DND-41 (cell line): ENCODE results near the gene TRIP10.

Source experiments
- ATAC-seq: fragments of 200-7000 bp; cut with Tn5 transposase; 3 replicates; pipeline ENCODE4 v1.9.1; 2021; ENCODE audit warnings: low read depth; ENCODE audit not compliant: insufficient read depth
- DNase-seq: peaks from one replicate; pipeline ENCODE4 v3.0.0-alpha.2; 2020
- H2AFZ ChIP-seq: 2 replicates; pipeline ENCODE4 v1.6.0; 2012; ENCODE audit warnings: low read depth, low read length
- H3K27ac ChIP-seq: 2 replicates; pipeline ENCODE4 v1.5.1; 2012; ENCODE audit warnings: low read length, inconsistent platforms
- H3K27me3 ChIP-seq: fragments of 200-600 bp; sonication (generic); 2 replicates; pipeline ENCODE4 v1.6.0; 2012; ENCODE audit warnings: low read length, mild to moderate bottlenecking, inconsistent platforms; ENCODE audit not compliant: insufficient read depth, poor library complexity
- H3K36me3 ChIP-seq: 2 replicates; pipeline ENCODE4 v1.5.1; 2012; ENCODE audit warnings: low read length, inconsistent platforms; ENCODE audit not compliant: insufficient read depth
- H3K4me1 ChIP-seq: 2 replicates; pipeline ENCODE4 v1.5.1; 2012; ENCODE audit warnings: mild to moderate bottlenecking, low read length; ENCODE audit not compliant: insufficient read depth
- H3K4me2 ChIP-seq: 2 replicates; pipeline ENCODE4 v1.6.0; 2012; ENCODE audit warnings: mild to moderate bottlenecking, moderate library complexity, low read length, inconsistent platforms; ENCODE audit not compliant: insufficient read depth
- H3K4me3 ChIP-seq, 2 experiments: fragments of 200-600 bp in 1 of 2; shearing (Covaris generic) in 1 of 2; 2 replicates each; pipeline ENCODE4 v1.5.1; 2012 to 2016; ENCODE audit warnings: inconsistent platforms in 2 of 2, low read length in 2 of 2, mild to moderate bottlenecking in 2 of 2, low read depth in 1 of 2, moderate library complexity in 1 of 2
- H3K79me2 ChIP-seq: 2 replicates; pipeline ENCODE4 v1.6.0; 2012; ENCODE audit warnings: low read length, inconsistent platforms; ENCODE audit not compliant: insufficient read depth
- H3K9ac ChIP-seq: 2 replicates; pipeline ENCODE4 v1.6.0; 2012; ENCODE audit warnings: low read depth, mild to moderate bottlenecking, inconsistent platforms, low read length, moderate library complexity
- H3K9me3 ChIP-seq: 2 replicates; pipeline ENCODE4 v1.5.1; 2012; ENCODE audit warnings: low read length, moderate library complexity, mild to moderate bottlenecking, inconsistent platforms; ENCODE audit not compliant: insufficient read depth, severe bottlenecking
- H4K20me1 ChIP-seq: 2 replicates; pipeline ENCODE4 v1.6.0; 2012; ENCODE audit warnings: low read length; ENCODE audit not compliant: insufficient read depth
- CTCF ChIP-seq: IDR thresholded peaks from 2 replicates; pipeline ENCODE4 v1.5.1; 2012; ENCODE audit warnings: borderline replicate concordance, low read length, moderate library complexity, mild to moderate bottlenecking; ENCODE audit not compliant: poor library complexity, severe bottlenecking; ENCODE audit errors: extremely low read depth
- EZH2 ChIP-seq: IDR thresholded peaks from 3 replicates; pipeline ENCODE4 v1.6.1; 2012; ENCODE audit warnings: borderline replicate concordance, low read depth, mild to moderate bottlenecking, moderate library complexity, low read length, inconsistent platforms; ENCODE audit not compliant: severe bottlenecking

TRIP10 gene

GRCh38 chr19:6721138-6721474, 18.4 kb upstream of the TRIP10 start:
- ATAC-seq, result no peak
- Histone ChIP-seq H3K4me2 (no peak overlapping the region), H3K9me3 (no peaks in the 10 kb centered on the region), H3K9ac (no peak overlapping the region), H3K27me3 (no peaks in the 10 kb centered on the region), H4K20me1 (peaks cover 2% of the 10 kb centered on the region; the same call in 1 of the 2 replicates), H3K79me2 (no peaks in the 10 kb centered on the region), H3K4me3 (no peak overlapping the region), H2AFZ (no peak overlapping the region), H3K4me1 (no peaks in the 10 kb centered on the region), H3K36me3 (no peaks in the 10 kb centered on the region), H3K27ac (no peak overlapping the region)
- DNase-seq, result no peak
- TF ChIP-seq EZH2 (no peak), CTCF (no peak)

- Histone ChIP-seq H4K20me1 (peaks cover 2% of the 10 kb centered on the region; the same call in 1 of the 2 replicates), H3K4me1 (no peaks in the 10 kb centered on the region), H3K4me3 (no peak overlapping the region), H3K9ac (no peak overlapping the region), H3K4me2 (no peak overlapping the region), H3K79me2 (no peaks in the 10 kb centered on the region), H3K36me3 (no peaks in the 10 kb centered on the region), H3K27me3 (no peaks in the 10 kb centered on the region), H3K9me3 (no peaks in the 10 kb centered on the region), H3K27ac (no peak overlapping the region), H2AFZ (no peak overlapping the region)
- no peak for TF ChIP-seq CTCF
- no peak for TF ChIP-seq EZH2
- ATAC-seq (no peak), DNase-seq (no peak)
Observed at GRCh38 chr19:6721773-6722172, 17.7 kb upstream of the TRIP10 start.

GRCh38 chr19:6723108-6723618, 16.3 kb upstream of the TRIP10 start:
- no peaks in the 10 kb centered on the region for H3K4me1 ChIP-seq
- no peak for DNase-seq
- no peaks in the 10 kb centered on the region for H3K79me2 ChIP-seq
- no peak overlapping the region for H3K9ac ChIP-seq
- H3K9me3 ChIP-seq, result no peaks in the 10 kb centered on the region
- H3K36me3 ChIP-seq, result no peaks in the 10 kb centered on the region
- no peaks in the 10 kb centered on the region for H3K27me3 ChIP-seq
- no peak overlapping the region for H3K4me3 ChIP-seq
- H3K27ac ChIP-seq, result no peak overlapping the region
- peaks cover 2% of the 10 kb centered on the region; the same call in 1 of the 2 replicates for H4K20me1 ChIP-seq
- ATAC-seq, result no peak
- no peak for TF ChIP-seq CTCF
- TF ChIP-seq EZH2, result no peak
- no peak overlapping the region for H3K4me2 ChIP-seq
- no peak overlapping the region for H2AFZ ChIP-seq

DNA sequence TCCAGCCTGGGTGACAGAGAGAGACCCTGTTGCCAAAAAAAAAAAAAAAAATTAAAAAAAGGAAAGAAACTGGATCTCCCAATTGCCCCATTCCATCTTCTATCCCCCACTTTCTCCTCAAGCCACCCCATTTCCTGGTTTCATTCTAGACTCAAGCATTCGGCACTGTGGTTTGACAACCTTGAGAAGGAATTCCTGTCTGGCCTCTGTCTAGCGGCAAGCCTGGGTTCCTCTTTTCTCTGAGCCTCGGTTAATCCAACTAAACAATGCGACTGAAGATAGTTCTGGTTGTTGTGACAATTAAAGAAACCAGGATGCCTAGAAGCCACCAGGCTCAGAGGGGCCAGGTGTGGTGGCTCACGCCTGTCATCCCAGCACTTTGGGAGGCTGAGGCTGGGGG, 15.7 kb upstream of the TRIP10 start:
- TF ChIP-seq CTCF, result no peak
- no peak for TF ChIP-seq EZH2
- ATAC-seq, result no peak
- Histone ChIP-seq H3K36me3 (no peaks in the 10 kb centered on the region), H3K4me3 (no peak overlapping the region), H3K27ac (no peak overlapping the region), H3K4me1 (no peaks in the 10 kb centered on the region), H3K27me3 (no peaks in the 10 kb centered on the region), H2AFZ (no peak overlapping the region), H3K4me2 (no peak overlapping the region), H4K20me1 (peaks cover 2% of the 10 kb centered on the region; the same call in 1 of the 2 replicates), H3K9ac (no peak overlapping the region), H3K79me2 (no peaks in the 10 kb centered on the region), H3K9me3 (no peaks in the 10 kb centered on the region)
- no peak for DNase-seq
